ENCODE measurements around the gene PNKD.
"Not testable (repeated sequence)": the region's sequence is repeated elsewhere in the genome, so short reads cannot be mapped to it uniquely, and the experiment has no call there.

The PNKD gene

GRCh38 chr2:218312267-218312756 is 42.0 kb downstream of the PNKD start:
- no peak for TF ChIP-seq EZH2phosphoT487 (IDR thresholded peaks at IDR 0.05; ENCODE audit: low read depth)
- TF ChIP-seq CTCF (IDR thresholded peaks at IDR 0.05; ENCODE audit: low read depth, low read length): no peak

GRCh38 chr2:218313356-218313755 is 43.0 kb downstream of the PNKD start:
- no peaks in the 10 kb centered on the region for H3K4me1 ChIP-seq (ENCODE audit: low read length)
- no peaks in the 10 kb centered on the region for H3K79me2 ChIP-seq (ENCODE audit: low read length)
- H3K27me3 ChIP-seq (ENCODE audit: low read depth, low read length): no peaks in the 10 kb centered on the region
- no peak overlapping the region for H3K27ac ChIP-seq (ENCODE audit: low read length)
- no peak overlapping the region for H3K9ac ChIP-seq (ENCODE audit: low read length)
- no peak overlapping the region for H3K4me3 ChIP-seq (ENCODE audit: low read length)
- H2AFZ ChIP-seq (ENCODE audit: low read depth, low read length): no peak overlapping the region
- no peak for TF ChIP-seq CTCF (IDR thresholded peaks at IDR 0.05; ENCODE audit: low read depth, low read length)
- TF ChIP-seq EZH2phosphoT487 (IDR thresholded peaks at IDR 0.05; ENCODE audit: low read depth): no peak
- no peaks in the 10 kb centered on the region for H4K20me1 ChIP-seq (ENCODE audit: insufficient read depth, low read length)
- H3K4me2 ChIP-seq (ENCODE audit: low read length): no peak overlapping the region
- no peaks in the 10 kb centered on the region for H3K36me3 ChIP-seq (replicated peaks; ENCODE audit: low read depth, low read length)
- H3K9me3 ChIP-seq (ENCODE audit: insufficient read depth, low read length): no peaks in the 10 kb centered on the region

More at GRCh38 chr2:218312267-218312756, 42.0 kb downstream of the PNKD start:
- Histone ChIP-seq H3K27me3 (ENCODE audit: low read depth, low read length) (no peaks in the 10 kb centered on the region), H2AFZ (ENCODE audit: low read depth, low read length) (no peak overlapping the region), H3K4me3 (ENCODE audit: low read length) (no peak overlapping the region), H3K27ac (ENCODE audit: low read length) (no peak overlapping the region), H3K9me3 (ENCODE audit: insufficient read depth, low read length) (no peaks in the 10 kb centered on the region), H3K36me3 (replicated peaks; ENCODE audit: low read depth, low read length) (no peaks in the 10 kb centered on the region), H3K79me2 (ENCODE audit: low read length) (no peaks in the 10 kb centered on the region), H3K9ac (ENCODE audit: low read length) (no peak overlapping the region), H4K20me1 (ENCODE audit: insufficient read depth, low read length) (no peaks in the 10 kb centered on the region), H3K4me1 (ENCODE audit: low read length) (no peaks in the 10 kb centered on the region), H3K4me2 (ENCODE audit: low read length) (no peak overlapping the region)

GRCh38 chr2:218314764-218315163 is 44.4 kb downstream of the PNKD start:
- H2AFZ ChIP-seq (ENCODE audit: low read depth, low read length); H3K9me3 ChIP-seq (ENCODE audit: insufficient read depth, low read length); H3K4me2 ChIP-seq (ENCODE audit: low read length); H3K4me1 ChIP-seq (ENCODE audit: low read length); H4K20me1 ChIP-seq (ENCODE audit: insufficient read depth, low read length); H3K79me2 ChIP-seq (ENCODE audit: low read length); H3K9ac ChIP-seq (ENCODE audit: low read length); H3K27ac ChIP-seq (ENCODE audit: low read length); H3K27me3 ChIP-seq (ENCODE audit: low read depth, low read length); H3K4me3 ChIP-seq (ENCODE audit: low read length); H3K36me3 ChIP-seq (replicated peaks; ENCODE audit: low read depth, low read length): not testable (repeated sequence)

GRCh38 chr2:218315397-218315796 is 45.1 kb downstream of the PNKD start:
- H3K4me1 ChIP-seq (ENCODE audit: low read length): no peaks in the 10 kb centered on the region
- no peak overlapping the region for H3K4me2 ChIP-seq (ENCODE audit: low read length)
- H3K27ac ChIP-seq (ENCODE audit: low read length): no peak overlapping the region
- no peak overlapping the region for H3K9ac ChIP-seq (ENCODE audit: low read length)
- no peak for TF ChIP-seq EZH2phosphoT487 (IDR thresholded peaks at IDR 0.05; ENCODE audit: low read depth)
- no peak for TF ChIP-seq CTCF (IDR thresholded peaks at IDR 0.05; ENCODE audit: low read depth, low read length)
- no peaks in the 10 kb centered on the region for H3K9me3 ChIP-seq (ENCODE audit: insufficient read depth, low read length)
- H3K27me3 ChIP-seq (ENCODE audit: low read depth, low read length): no peaks in the 10 kb centered on the region
- H3K36me3 ChIP-seq (replicated peaks; ENCODE audit: low read depth, low read length): no peaks in the 10 kb centered on the region
- H2AFZ ChIP-seq (ENCODE audit: low read depth, low read length): no peak overlapping the region
- H3K4me3 ChIP-seq (ENCODE audit: low read length): no peak overlapping the region
- H3K79me2 ChIP-seq (ENCODE audit: low read length): no peaks in the 10 kb centered on the region
- H4K20me1 ChIP-seq (ENCODE audit: insufficient read depth, low read length): no peaks in the 10 kb centered on the region

- TF ChIP-seq CTCF (IDR thresholded peaks at IDR 0.05; ENCODE audit: low read depth, low read length) (no peak), EZH2phosphoT487 (IDR thresholded peaks at IDR 0.05; ENCODE audit: low read depth) (no peak)
- H3K4me2 ChIP-seq (ENCODE audit: low read length): no peak overlapping the region
- no peaks in the 10 kb centered on the region for H3K36me3 ChIP-seq (replicated peaks; ENCODE audit: low read depth, low read length)
- H3K79me2 ChIP-seq (ENCODE audit: low read length): no peaks in the 10 kb centered on the region
- H3K9me3 ChIP-seq (ENCODE audit: insufficient read depth, low read length): no peaks in the 10 kb centered on the region
- no peak overlapping the region for H3K27ac ChIP-seq (ENCODE audit: low read length)
- no peak overlapping the region for H2AFZ ChIP-seq (ENCODE audit: low read depth, low read length)
- H3K27me3 ChIP-seq (ENCODE audit: low read depth, low read length): no peaks in the 10 kb centered on the region
- H3K4me1 ChIP-seq (ENCODE audit: low read length): peaks cover 5% of the 10 kb centered on the region
- H4K20me1 ChIP-seq (ENCODE audit: insufficient read depth, low read length): no peaks in the 10 kb centered on the region
- no peak overlapping the region for H3K9ac ChIP-seq (ENCODE audit: low read length)
- H3K4me3 ChIP-seq (ENCODE audit: low read length): no peak overlapping the region
Observed at GRCh38 chr2:218317303-218317630, 46.9 kb downstream of the PNKD start.
